GM19395 (cell line): ENCODE data around the gene CFAP45.

Experiments
- ATAC-seq: cut with Tn5 transposase; IDR thresholded peaks from one replicate; pipeline ENCODE4 v1.9.1; 2021; ENCODE audit warnings: mild to moderate bottlenecking, moderate library complexity; ENCODE audit not compliant: unreplicated experiment

Gene CFAP45

GRCh38 chr1:159900086-159900680, at the start of gene CFAP45:
Gene CFAP45, minus strand, starts transcription at chr1:159900165. Its CDS starts 67 bp downstream, at chr1:159900098.
- no peak for ATAC-seq

GRCh38 chr1:159949123-159949522, 49.2 kb upstream of the CFAP45 start:
- no peak for ATAC-seq

GRCh38 chr1:159947942-159948341, 48.0 kb upstream of the CFAP45 start:
- no peak for ATAC-seq

GRCh38 chr1:159946242-159947187, 46.5 kb upstream of the CFAP45 start:
- no peak for ATAC-seq

- no peak for ATAC-seq
Observed at GRCh38 chr1:159945483-159946241, 45.7 kb upstream of the CFAP45 start, which contains the start of gene IGSF9. Gene IGSF9, minus strand, starts transcription at chr1:159945613. Its CDS starts 2,159 bp downstream, at chr1:159943454.

GRCh38 chr1:159944623-159945455, 44.9 kb upstream of the CFAP45 start:
- ATAC-seq, result no peak

GRCh38 chr1:159943908-159944622, 44.1 kb upstream of the CFAP45 start:
- no peak for ATAC-seq

GRCh38 chr1:159943278-159943640, 43.3 kb upstream of the CFAP45 start:
- ATAC-seq, result no peak

- ATAC-seq, result no peak
Observed at GRCh38 chr1:159942632-159943277, 42.8 kb upstream of the CFAP45 start.

GRCh38 chr1:159941591-159942560, 41.9 kb upstream of the CFAP45 start:
- no peak for ATAC-seq

GRCh38 chr1:159941141-159941540, 41.2 kb upstream of the CFAP45 start:
- ATAC-seq, result no peak

- ATAC-seq, result no peak
Observed at GRCh38 chr1:159940006-159940620, 40.1 kb upstream of the CFAP45 start.

GRCh38 chr1:159939678-159940002, 39.7 kb upstream of the CFAP45 start:
- ATAC-seq, result no peak

- ATAC-seq, result no peak
Observed at GRCh38 chr1:159938905-159939677, 39.1 kb upstream of the CFAP45 start.

- no peak for ATAC-seq
Observed at GRCh38 chr1:159938211-159938852, 38.4 kb upstream of the CFAP45 start.

GRCh38 chr1:159937054-159937750, 37.2 kb upstream of the CFAP45 start:
- ATAC-seq, result no peak
